ENCODE results near the gene OR4A5.
"Not testable (repeated sequence)": the region's sequence is repeated elsewhere in the genome, so short reads cannot be mapped to it uniquely, and the experiment has no call there.

OR4A5 gene

DNA sequence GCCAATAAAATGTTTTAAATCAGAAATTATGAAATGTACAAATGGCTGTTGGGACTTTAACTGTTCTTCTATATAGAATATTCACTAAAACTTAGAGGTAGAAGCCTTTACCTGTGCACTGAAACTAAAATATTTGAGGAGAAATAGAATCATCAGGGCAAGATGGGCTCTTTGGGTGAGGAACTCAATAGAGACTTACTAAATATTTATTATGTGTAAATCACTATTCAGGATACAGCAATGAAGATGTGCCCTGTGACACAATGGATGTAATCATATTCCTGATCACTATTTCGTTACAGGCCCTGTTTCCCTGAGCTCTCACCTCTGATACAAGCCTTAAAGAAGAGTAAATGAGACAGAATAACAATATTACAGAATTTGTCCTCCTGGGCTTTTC lies at the start of gene OR4A5:
TSS of gene OR4A5 (plus strand) at position 301 of the 400 bp plus-strand sequence. CDS start at position 354, 53 bp downstream.
- DNase-seq (ENCODE audit: low read depth): not testable (repeated sequence)

GRCh38 chr11:54720094-54720493 lies 13.5 kb downstream of the OR4A5 start:
- DNase-seq (ENCODE audit: low read depth): not testable (repeated sequence)
